Mesenchymal stem cell (in vitro differentiated cells and primary cell): ENCODE measurements around the gene PTCD2.

ENCODE experiments used
- DNase-seq: peaks from one replicate; pipeline ENCODE4 v3.0.0-alpha.2; 2013
- H2AFZ ChIP-seq: one replicate; pipeline ENCODE4 v1.6.1; 2013; ENCODE audit warnings: low read depth, mild to moderate bottlenecking, control low read depth, inconsistent platforms, low read length, moderate library complexity
- H2AK5ac ChIP-seq: 2 replicates; pipeline ENCODE4 v1.6.1; 2013; ENCODE audit warnings: low read length, moderate library complexity, mild to moderate bottlenecking, inconsistent platforms; ENCODE audit not compliant: severe bottlenecking
- H2BK120ac ChIP-seq: one replicate; pipeline ENCODE4 v1.6.1; 2013; ENCODE audit warnings: low read depth, mild to moderate bottlenecking, inconsistent platforms, low read length, moderate library complexity
- H2BK12ac ChIP-seq, 2 experiments: one replicate each; pipeline ENCODE4 v1.6.1; 2013; ENCODE audit warnings: inconsistent platforms in 2 of 2, low read length in 2 of 2, mild to moderate bottlenecking in 2 of 2, moderate library complexity in 2 of 2, control low read depth in 1 of 2
- H2BK15ac ChIP-seq: one replicate; pipeline ENCODE4 v1.6.1; 2013; ENCODE audit warnings: mild to moderate bottlenecking, low read depth, inconsistent platforms; ENCODE audit not compliant: poor library complexity, severe bottlenecking
- H2BK5ac ChIP-seq: 2 replicates; pipeline ENCODE4 v1.6.1; 2013; ENCODE audit warnings: low read depth, mild to moderate bottlenecking, low read length, control low read depth, inconsistent platforms; ENCODE audit not compliant: poor library complexity, severe bottlenecking
- H3K14ac ChIP-seq, 2 experiments: one replicate each; pipeline ENCODE4 v1.6.1; 2013; ENCODE audit warnings: inconsistent platforms in 2 of 2, low read length in 2 of 2, control low read depth in 1 of 2, mild to moderate bottlenecking in 1 of 2, moderate library complexity in 1 of 2
- H3K18ac ChIP-seq, 2 experiments: one replicate each; pipeline ENCODE4 v1.6.1; 2013; ENCODE audit warnings: inconsistent platforms in 2 of 2, low read length in 2 of 2, control low read depth in 1 of 2, low read depth in 1 of 2, mild to moderate bottlenecking in 1 of 2
- H3K23ac ChIP-seq, 2 experiments: one replicate each; pipeline ENCODE4 v1.6.1; 2013; ENCODE audit warnings: inconsistent platforms in 2 of 2, low read length in 2 of 2, mild to moderate bottlenecking in 2 of 2, moderate library complexity in 2 of 2, control low read depth in 1 of 2
- H3K27ac ChIP-seq: 2 replicates; pipeline ENCODE4 v1.5.1; 2013; ENCODE audit warnings: mild to moderate bottlenecking, moderate library complexity, low read length, control low read depth, inconsistent platforms; ENCODE audit not compliant: poor library complexity, severe bottlenecking
- H3K27me3 ChIP-seq, 2 experiments: 2 replicates each; pipeline versions ENCODE4 v1.6.1 to v1.7.0; 2013; ENCODE audit warnings: low read length in 2 of 2, mild to moderate bottlenecking in 2 of 2, moderate library complexity in 2 of 2, control low read depth in 1 of 2, inconsistent platforms in 1 of 2; ENCODE audit not compliant: control insufficient read depth in 1 of 2, insufficient read depth in 1 of 2
- H3K36me3 ChIP-seq, 2 experiments: 2 replicates each; pipeline versions ENCODE4 v1.6.1 to v1.7.0; 2013; ENCODE audit warnings: low read length in 2 of 2, control low read depth in 1 of 2, inconsistent platforms in 1 of 2, low read depth in 1 of 2, mild to moderate bottlenecking in 1 of 2; ENCODE audit not compliant: insufficient read depth in 2 of 2, control insufficient read depth in 1 of 2
- H3K4ac ChIP-seq, 2 experiments: one replicate each; pipeline ENCODE4 v1.6.1; 2013; ENCODE audit warnings: inconsistent platforms in 2 of 2, low read length in 2 of 2, mild to moderate bottlenecking in 2 of 2, moderate library complexity in 2 of 2, control low read depth in 1 of 2, low read depth in 1 of 2
- H3K4me1 ChIP-seq: 2 replicates; pipeline ENCODE4 v1.6.1; 2013; ENCODE audit warnings: low read depth, low read length, control low read depth; ENCODE audit not compliant: control insufficient read depth, insufficient read depth
- H3K4me2 ChIP-seq: 2 replicates; pipeline ENCODE4 v1.6.1; 2013; ENCODE audit warnings: low read length, mild to moderate bottlenecking, inconsistent platforms; ENCODE audit not compliant: poor library complexity, severe bottlenecking
- H3K4me3 ChIP-seq, 2 experiments: 2 replicates each; pipeline versions ENCODE4 v1.5.1 to v1.7.0; 2013; ENCODE audit warnings: low read length in 2 of 2, mild to moderate bottlenecking in 2 of 2, control low read depth in 1 of 2, low read depth in 1 of 2; ENCODE audit not compliant: insufficient read depth in 1 of 2
- H3K79me1 ChIP-seq: replicated peaks from 2 replicates; pipeline ENCODE4 v1.6.1; 2013; ENCODE audit warnings: mild to moderate bottlenecking, control low read depth, low read length, inconsistent platforms; ENCODE audit not compliant: poor library complexity, severe bottlenecking
- H3K9ac ChIP-seq: 2 replicates; pipeline ENCODE4 v1.7.0; 2013; ENCODE audit warnings: mild to moderate bottlenecking, low read length, moderate library complexity
- H3K9me3 ChIP-seq: 2 replicates; pipeline ENCODE4 v1.7.0; 2013; ENCODE audit warnings: mild to moderate bottlenecking, low read length; ENCODE audit not compliant: control insufficient read depth
- H4K8ac ChIP-seq: one replicate; pipeline ENCODE4 v1.6.1; 2013; ENCODE audit warnings: inconsistent platforms, mild to moderate bottlenecking, low read length, moderate library complexity
- H4K91ac ChIP-seq: one replicate; pipeline ENCODE4 v1.6.1; 2013; ENCODE audit warnings: mild to moderate bottlenecking, low read length, inconsistent platforms
- WGBS: methylation state at CpG from one replicate; pipeline ENCODE4 v1.1.7; 2013; ENCODE audit warnings: mixed read lengths; 5-methylcytosine and 5-hydroxymethylcytosine counted together

PTCD2 gene

GRCh38 chr5:72286798-72287197 is 33.4 kb upstream of the PTCD2 start:
- Histone ChIP-seq H3K36me3 (peaks cover 5 to 40% of the 10 kb centered on the region in 2 experiments), H3K4ac (no peak overlapping the region), H3K9ac (no peak overlapping the region), H3K9me3 (no peaks in the 10 kb centered on the region), H3K79me1 (peaks cover 21% of the 10 kb centered on the region), H2BK12ac (no peak overlapping the region), H3K4me2 (no peak overlapping the region), H2BK15ac (no peak overlapping the region), H3K4me1 (peaks cover 4% of the 10 kb centered on the region), H2BK120ac (no peak overlapping the region), H2BK5ac (no peak overlapping the region), H2AK5ac (no peak overlapping the region), H3K23ac (no peak overlapping the region), H3K14ac (no peak overlapping the region), H4K91ac (peak overlapping the region; percentile 34), H3K27ac (no peak overlapping the region), H3K18ac (peak overlapping the region in 1 of 2 experiments; percentile 34), H3K4me3 (no peak overlapping the region), H3K27me3 (no peaks in the 10 kb centered on the region), H4K8ac (no peak overlapping the region), H2AFZ (no peak overlapping the region)
- no peak for DNase-seq
- 92% methylated on average over 4 of the region's 5 CpGs for WGBS

- Histone ChIP-seq H4K8ac (no peak overlapping the region), H3K4me1 (peaks cover 4% of the 10 kb centered on the region), H3K4me2 (no peak overlapping the region), H3K36me3 (peaks cover 5 to 49% of the 10 kb centered on the region in 2 experiments), H2BK15ac (no peak overlapping the region), H3K14ac (no peak overlapping the region), H2AFZ (no peak overlapping the region), H2BK120ac (no peak overlapping the region), H2BK12ac (no peak overlapping the region), H2AK5ac (no peak overlapping the region), H3K23ac (no peak overlapping the region), H3K4me3 (no peak overlapping the region), H4K91ac (no peak overlapping the region), H3K27ac (no peak overlapping the region), H3K9ac (no peak overlapping the region), H2BK5ac (no peak overlapping the region), H3K4ac (no peak overlapping the region), H3K27me3 (no peaks in the 10 kb centered on the region), H3K18ac (no peak overlapping the region), H3K79me1 (peaks cover 27% of the 10 kb centered on the region), H3K9me3 (no peaks in the 10 kb centered on the region)
- no peak for DNase-seq
- 96% methylated on average over 2 of the region's 2 CpGs for WGBS
Measured at GRCh38 chr5:72288924-72289323, 31.2 kb upstream of the PTCD2 start.

GRCh38 chr5:72290356-72291133 is 29.6 kb upstream of the PTCD2 start:
- Histone ChIP-seq H4K8ac (peak overlapping the region; percentile 27), H2BK5ac (no peak overlapping the region), H2AFZ (no peak overlapping the region), H4K91ac (no peak overlapping the region), H3K36me3 (peaks cover 5 to 63% of the 10 kb centered on the region in 2 experiments), H3K9ac (no peak overlapping the region), H3K4me3 (no peak overlapping the region), H2BK15ac (no peak overlapping the region), H2BK12ac (no peak overlapping the region), H3K18ac (peak overlapping the region in 1 of 2 experiments; percentile 28), H3K4ac (no peak overlapping the region), H3K4me1 (peaks cover 4% of the 10 kb centered on the region), H3K4me2 (no peak overlapping the region), H3K27me3 (no peaks in the 10 kb centered on the region), H2AK5ac (no peak overlapping the region), H3K23ac (no peak overlapping the region), H3K9me3 (no peaks in the 10 kb centered on the region), H2BK120ac (no peak overlapping the region), H3K14ac (no peak overlapping the region), H3K79me1 (peaks cover 24% of the 10 kb centered on the region), H3K27ac (peak overlapping the region; percentile 56)
- WGBS: 93% methylated on average over 2 of the region's 6 CpGs
- peak; percentile 19 for DNase-seq

GRCh38 chr5:72291601-72292000 is 28.6 kb upstream of the PTCD2 start:
- H3K4me2 ChIP-seq: no peak overlapping the region
- peaks cover 23% of the 10 kb centered on the region for H3K79me1 ChIP-seq
- H3K27me3 ChIP-seq: no peaks in the 10 kb centered on the region
- H3K9ac ChIP-seq: no peak overlapping the region
- H3K4ac ChIP-seq: no peak overlapping the region
- no peaks in the 10 kb centered on the region for H3K9me3 ChIP-seq
- no peak for DNase-seq
- H3K14ac ChIP-seq: no peak overlapping the region
- no peak overlapping the region for H3K4me3 ChIP-seq
- no peak overlapping the region for H2BK5ac ChIP-seq
- H2BK15ac ChIP-seq: no peak overlapping the region
- H3K18ac ChIP-seq: no peak overlapping the region
- H3K4me1 ChIP-seq: peaks cover 4% of the 10 kb centered on the region
- H2BK120ac ChIP-seq: no peak overlapping the region
- no peak overlapping the region for H4K91ac ChIP-seq
- peaks cover 5 to 67% of the 10 kb centered on the region in 2 experiments for H3K36me3 ChIP-seq
- H4K8ac ChIP-seq: no peak overlapping the region
- H2AFZ ChIP-seq: no peak overlapping the region
- no peak overlapping the region for H2BK12ac ChIP-seq
- H3K27ac ChIP-seq: no peak overlapping the region
- no peak overlapping the region for H2AK5ac ChIP-seq
- WGBS: 99% methylated on average over 2 of the region's 3 CpGs
- no peak overlapping the region for H3K23ac ChIP-seq
